Measurements from ENCODE around the gene GNB1L. TPM values are rescaled to one million over a fixed set of nuclear protein-coding genes. Genes with fewer than 3 reads are reported as not detected.

GNB1L gene
- total RNA-seq, 1 donor: 5.2 TPM

DNA sequence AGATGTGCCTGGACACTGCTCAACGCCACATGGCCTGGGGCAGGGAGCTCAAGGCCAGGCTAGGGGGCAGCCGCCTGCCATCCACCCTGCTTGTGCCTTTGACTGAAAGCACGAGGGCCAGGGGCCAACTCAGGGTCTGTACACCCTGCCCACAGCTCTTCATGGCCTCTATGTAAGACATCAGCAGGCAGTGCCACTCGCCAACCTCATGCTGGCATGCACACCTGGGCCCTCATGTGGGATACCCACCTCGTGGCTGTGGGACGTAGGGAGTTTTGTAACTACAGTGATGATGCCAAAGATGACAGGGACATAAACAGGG lies 68.4 kb downstream of the GNB1L start:
- TF ChIP-seq, protein P1, sequence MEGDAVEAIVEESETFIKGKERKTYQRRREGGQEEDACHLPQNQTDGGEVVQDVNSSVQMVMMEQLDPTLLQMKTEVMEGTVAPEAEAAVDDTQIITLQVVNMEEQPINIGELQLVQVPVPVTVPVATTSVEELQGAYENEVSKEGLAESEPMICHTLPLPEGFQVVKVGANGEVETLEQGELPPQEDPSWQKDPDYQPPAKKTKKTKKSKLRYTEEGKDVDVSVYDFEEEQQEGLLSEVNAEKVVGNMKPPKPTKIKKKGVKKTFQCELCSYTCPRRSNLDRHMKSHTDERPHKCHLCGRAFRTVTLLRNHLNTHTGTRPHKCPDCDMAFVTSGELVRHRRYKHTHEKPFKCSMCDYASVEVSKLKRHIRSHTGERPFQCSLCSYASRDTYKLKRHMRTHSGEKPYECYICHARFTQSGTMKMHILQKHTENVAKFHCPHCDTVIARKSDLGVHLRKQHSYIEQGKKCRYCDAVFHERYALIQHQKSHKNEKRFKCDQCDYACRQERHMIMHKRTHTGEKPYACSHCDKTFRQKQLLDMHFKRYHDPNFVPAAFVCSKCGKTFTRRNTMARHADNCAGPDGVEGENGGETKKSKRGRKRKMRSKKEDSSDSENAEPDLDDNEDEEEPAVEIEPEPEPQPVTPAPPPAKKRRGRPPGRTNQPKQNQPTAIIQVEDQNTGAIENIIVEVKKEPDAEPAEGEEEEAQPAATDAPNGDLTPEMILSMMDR (IDR thresholded peaks at IDR 0.05; ENCODE audit: insufficient read depth, low read length): no peak
- no peak overlapping the region for H3K4me3 ChIP-seq (ENCODE audit: low read depth, low read length)

GRCh38 chr22:19785461-19786263 lies 69.0 kb downstream of the GNB1L start:
- TF ChIP-seq, protein P1 (IDR thresholded peaks at IDR 0.05; ENCODE audit: insufficient read depth, low read length): no peak
- no peak for DNase-seq (ENCODE audit: low read depth)
- H3K4me3 ChIP-seq (ENCODE audit: low read depth, low read length): no peak overlapping the region

More for the DNA sequence above, 68.4 kb downstream of the GNB1L start:
- no peak for DNase-seq (ENCODE audit: low read depth)

- H3K4me3 ChIP-seq (ENCODE audit: low read depth, low read length): no peak overlapping the region
- no peak for DNase-seq (ENCODE audit: low read depth)
- TF ChIP-seq, protein P1 (IDR thresholded peaks at IDR 0.05; ENCODE audit: insufficient read depth, low read length): no peak
Measured at GRCh38 chr22:19784384-19785175, 70.1 kb downstream of the GNB1L start.

- H3K4me3 ChIP-seq (ENCODE audit: low read depth, low read length): no peak overlapping the region
- TF ChIP-seq, protein P1 (IDR thresholded peaks at IDR 0.05; ENCODE audit: insufficient read depth, low read length): no peak
- no peak for DNase-seq (ENCODE audit: low read depth)
Measured at GRCh38 chr22:19783586-19784383, 70.9 kb downstream of the GNB1L start.

- no peak for DNase-seq (ENCODE audit: low read depth)
- H3K4me3 ChIP-seq (ENCODE audit: low read depth, low read length): no peak overlapping the region
- TF ChIP-seq, protein P1 (IDR thresholded peaks at IDR 0.05; ENCODE audit: insufficient read depth, low read length): no peak
Measured at GRCh38 chr22:19782533-19782932, 72.1 kb downstream of the GNB1L start.

- DNase-seq (ENCODE audit: low read depth): no peak
- TF ChIP-seq, protein P1 (IDR thresholded peaks at IDR 0.05; ENCODE audit: insufficient read depth, low read length): no peak
Measured at GRCh38 chr22:19779685-19780268, 74.9 kb downstream of the GNB1L start.

More at GRCh38 chr22:19779685-19780268, 74.9 kb downstream of the GNB1L start:
- H3K4me3 ChIP-seq (ENCODE audit: low read depth, low read length): no peak overlapping the region
